Keratinocyte (primary cell): ENCODE results near the gene CCDC167. TPM values are rescaled to one million over a fixed set of nuclear protein-coding genes. Genes with fewer than 3 reads are reported as not detected.

Source experiments
- DNase-seq: peaks from one replicate; pipeline ENCODE4 v3.0.0-alpha.2; 2011; ENCODE audit warnings: low read depth, missing footprints, low spot score
- FAIRE-seq: peaks from 2 replicates; lab custom pipeline; 2011; peaks lifted over from hg19 to GRCh38; lab: Jason Lieb, UNC
- H2AFZ ChIP-seq: 2 replicates; pipeline ENCODE4 v1.6.0; 2012; ENCODE audit warnings: low read length, control low read depth, inconsistent platforms; ENCODE audit not compliant: control insufficient read depth
- H3K27ac ChIP-seq: 2 replicates; pipeline ENCODE4 v1.5.1; 2011; ENCODE audit warnings: low read length; ENCODE audit not compliant: control insufficient read depth, insufficient read depth
- H3K27me3 ChIP-seq: 3 replicates; pipeline ENCODE4 v1.6.0; 2011; ENCODE audit warnings: low read length; ENCODE audit not compliant: control insufficient read depth, insufficient read depth; ENCODE audit errors: extremely low read depth
- H3K36me3 ChIP-seq, 2 experiments: 2 replicates in 1 of 2; 3 replicates in 1 of 2; pipeline ENCODE4 v1.5.1; 2011; ENCODE audit warnings: low read length in 2 of 2, mild to moderate bottlenecking in 1 of 2; ENCODE audit not compliant: control insufficient read depth in 2 of 2, insufficient read depth in 2 of 2; ENCODE audit errors: extremely low read depth in 1 of 2
- H3K4me1 ChIP-seq: 3 replicates; pipeline ENCODE4 v1.5.1; 2011; ENCODE audit warnings: low read length; ENCODE audit not compliant: control insufficient read depth, insufficient read depth; ENCODE audit errors: extremely low read depth
- H3K4me2 ChIP-seq: 3 replicates; pipeline ENCODE4 v1.6.0; 2011; ENCODE audit warnings: low read depth, low read length; ENCODE audit not compliant: control insufficient read depth, insufficient read depth; ENCODE audit errors: extremely low read depth
- H3K4me3 ChIP-seq, 3 experiments: fragments of 200-600 bp in 1 of 3; sonication (generic) in 1 of 3; 2 replicates in 2 of 3; 3 replicates in 1 of 3; pipeline ENCODE4 v1.5.1; 2011 to 2016; ENCODE audit warnings: low read length in 3 of 3, mild to moderate bottlenecking in 3 of 3, control low read depth in 2 of 3, inconsistent platforms in 1 of 3, low read depth in 1 of 3, mixed read lengths in 1 of 3, mixed run types in 1 of 3, moderate library complexity in 1 of 3; ENCODE audit not compliant: control insufficient read depth in 2 of 3, insufficient read depth in 2 of 3; ENCODE audit errors: extremely low read depth in 1 of 3
- H3K79me2 ChIP-seq: 2 replicates; pipeline ENCODE4 v1.6.0; 2012; ENCODE audit warnings: low read length; ENCODE audit not compliant: control insufficient read depth, insufficient read depth
- H3K9ac ChIP-seq: 3 replicates; pipeline ENCODE4 v1.6.0; 2011; ENCODE audit warnings: low read length; ENCODE audit not compliant: control insufficient read depth, insufficient read depth; ENCODE audit errors: extremely low read depth
- H3K9me1 ChIP-seq: 3 replicates; pipeline ENCODE4 v1.6.0; 2011; ENCODE audit warnings: low read length; ENCODE audit not compliant: control insufficient read depth, insufficient read depth; ENCODE audit errors: extremely low read depth
- H3K9me3 ChIP-seq: 2 replicates; pipeline ENCODE4 v1.5.1; 2012; ENCODE audit warnings: low read depth, low read length; ENCODE audit not compliant: control insufficient read depth
- H4K20me1 ChIP-seq: 3 replicates; pipeline ENCODE4 v1.6.0; 2011; ENCODE audit warnings: low read length; ENCODE audit not compliant: control insufficient read depth, insufficient read depth; ENCODE audit errors: extremely low read depth
- EZH2 ChIP-seq: IDR thresholded peaks from one replicate; pipeline ENCODE4 v1.6.1; 2012; ENCODE audit warnings: inconsistent platforms, mild to moderate bottlenecking, low read length, moderate library complexity
- dilution Hi-C: fragments of 300-500 bp; cut with MboI; formaldehyde crosslinking; loops from one replicate; pipeline ENCODE4 v1.7.0; 2020; ENCODE audit warnings: low sequenced_read_pairs; ENCODE audit not compliant: extremely low pct_ligation_motif_present
- polyA plus RNA-seq, 5 experiments: library from polyadenylated mRNA; depleted of rRNA in 3 of 5; stranded (reverse) in 3 of 5; stranded (forward) in 1 of 5; unstranded in 1 of 5; fragments of >200 nt; gene quantifications; 1 replicate in 1 of 5; 2 replicates in 3 of 5; 3 replicates in 1 of 5; pipeline versions ENCODE4 v1.2.1 to v1.2.3, GENCODE V29; 2011 to 2012; ENCODE audit warnings: missing spikeins in 2 of 5, low read depth in 1 of 5, low replicate concordance in 1 of 5
- TF ChIP-seq, protein P1 (sequence below), 3 experiments: IDR thresholded peaks in 1 of 3; conservative IDR thresholded peaks in 1 of 3; optimal IDR thresholded peaks in 1 of 3; 2 replicates in 2 of 3; 3 replicates in 1 of 3; pipeline versions ENCODE3 to v1.5.1; 2011; ENCODE audit warnings: low read length in 3 of 3, mild to moderate bottlenecking in 3 of 3, moderate library complexity in 2 of 3, control low read depth in 1 of 3, inconsistent platforms in 1 of 3; ENCODE audit not compliant: insufficient read depth in 2 of 3; ENCODE audit errors: extremely low read depth in 1 of 3

The CCDC167 gene
- polyA plus RNA-seq, 1 donor (not counting 4 experiments of a cell fraction or from before 2014, with no cell fraction given), result 39.8 TPM

GRCh38 chr6:37491830-37492208, 7.9 kb downstream of the CCDC167 start:
- Histone ChIP-seq H2AFZ (no peak overlapping the region), H3K4me1 (peaks cover 4% of the 10 kb centered on the region), H3K9me1 (no peaks in the 10 kb centered on the region), H3K4me2 (no peak overlapping the region), H4K20me1 (no peaks in the 10 kb centered on the region), H3K27me3 (no peaks in the 10 kb centered on the region), H3K4me3 (no peak overlapping the region), H3K27ac (no peak overlapping the region), H3K79me2 (no peaks in the 10 kb centered on the region), H3K36me3 (peaks cover 0 to 4% of the 10 kb centered on the region in 2 experiments), H3K9me3 (no peaks in the 10 kb centered on the region), H3K9ac (no peak overlapping the region)
- dilution Hi-C loops, result no loop called here
- TF ChIP-seq, protein P1, sequence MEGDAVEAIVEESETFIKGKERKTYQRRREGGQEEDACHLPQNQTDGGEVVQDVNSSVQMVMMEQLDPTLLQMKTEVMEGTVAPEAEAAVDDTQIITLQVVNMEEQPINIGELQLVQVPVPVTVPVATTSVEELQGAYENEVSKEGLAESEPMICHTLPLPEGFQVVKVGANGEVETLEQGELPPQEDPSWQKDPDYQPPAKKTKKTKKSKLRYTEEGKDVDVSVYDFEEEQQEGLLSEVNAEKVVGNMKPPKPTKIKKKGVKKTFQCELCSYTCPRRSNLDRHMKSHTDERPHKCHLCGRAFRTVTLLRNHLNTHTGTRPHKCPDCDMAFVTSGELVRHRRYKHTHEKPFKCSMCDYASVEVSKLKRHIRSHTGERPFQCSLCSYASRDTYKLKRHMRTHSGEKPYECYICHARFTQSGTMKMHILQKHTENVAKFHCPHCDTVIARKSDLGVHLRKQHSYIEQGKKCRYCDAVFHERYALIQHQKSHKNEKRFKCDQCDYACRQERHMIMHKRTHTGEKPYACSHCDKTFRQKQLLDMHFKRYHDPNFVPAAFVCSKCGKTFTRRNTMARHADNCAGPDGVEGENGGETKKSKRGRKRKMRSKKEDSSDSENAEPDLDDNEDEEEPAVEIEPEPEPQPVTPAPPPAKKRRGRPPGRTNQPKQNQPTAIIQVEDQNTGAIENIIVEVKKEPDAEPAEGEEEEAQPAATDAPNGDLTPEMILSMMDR (optimal IDR thresholded peaks at IDR 0.05 in 1 of 3, IDR thresholded peaks at IDR 0.05 in 1 of 3, conservative IDR thresholded peaks at IDR 0.05 in 1 of 3; ENCODE audit: extremely low read depth in 1 of 3, insufficient read depth in 2 of 3, low read length in 3 of 3), result no peak
- no peak for TF ChIP-seq EZH2
- FAIRE-seq (no peak), DNase-seq (no peak)

GRCh38 chr6:37491171-37491829, 8.4 kb downstream of the CCDC167 start:
- no peaks in the 10 kb centered on the region for H3K79me2 ChIP-seq
- TF ChIP-seq, protein P1 (optimal IDR thresholded peaks at IDR 0.05 in 1 of 3, IDR thresholded peaks at IDR 0.05 in 1 of 3, conservative IDR thresholded peaks at IDR 0.05 in 1 of 3; ENCODE audit: extremely low read depth in 1 of 3, insufficient read depth in 2 of 3, low read length in 3 of 3), result no peak
- TF ChIP-seq EZH2, result no peak
- H4K20me1 ChIP-seq, result no peaks in the 10 kb centered on the region
- no peak overlapping the region for H3K9ac ChIP-seq
- H3K4me2 ChIP-seq, result no peak overlapping the region
- FAIRE-seq (no peak), DNase-seq (no peak)
- H3K27ac ChIP-seq, result no peak overlapping the region
- H3K27me3 ChIP-seq, result no peaks in the 10 kb centered on the region
- H3K4me3 ChIP-seq, result no peak overlapping the region
- peaks cover 4% of the 10 kb centered on the region for H3K4me1 ChIP-seq
- H3K9me3 ChIP-seq, result no peaks in the 10 kb centered on the region
- H3K36me3 ChIP-seq, result peaks cover 0 to 4% of the 10 kb centered on the region in 2 experiments
- dilution Hi-C loops, result no loop called here
- H3K9me1 ChIP-seq, result no peaks in the 10 kb centered on the region
- no peak overlapping the region for H2AFZ ChIP-seq
